C4-2B (cell line): ENCODE measurements around the gene ZNF14.

Experiments used
- CTCF ChIP-seq: fragments of 450-650 bp; conservative IDR thresholded peaks from 2 replicates; pipeline ENCODE4 v1.5.1; 2017; ENCODE audit warnings: mild to moderate bottlenecking
- ZFX ChIP-seq: fragments of 450-650 bp; IDR thresholded peaks from 2 replicates; pipeline ENCODE4 v1.6.1; 2017

GRCh38 chr19:19742773-19743172, 9.9 kb upstream of the ZNF14 start:
- TF ChIP-seq CTCF (no peak), ZFX (no peak)
